ENCODE data around the gene TSPAN9.

TSPAN9 gene

DNA sequence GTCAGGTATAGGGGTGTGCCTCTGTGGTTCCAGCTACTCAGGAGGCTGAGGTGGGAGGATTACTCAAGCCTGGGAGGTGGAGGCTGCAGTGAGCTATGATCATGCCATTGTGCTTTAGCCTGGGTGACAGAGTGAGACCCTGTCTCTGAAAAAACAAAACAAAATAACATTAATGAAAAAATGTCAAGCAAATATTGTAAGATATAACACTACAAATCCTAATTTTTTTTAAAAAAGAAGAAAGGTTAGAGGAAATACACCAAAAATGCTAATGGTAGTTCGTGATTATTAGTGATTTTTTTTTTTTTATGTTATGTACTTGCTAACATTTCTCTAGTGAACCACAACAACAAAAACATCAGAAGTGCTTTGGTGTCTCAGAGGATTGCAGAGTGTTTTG, 47.7 kb downstream of the TSPAN9 start:
- no peak for DNase-seq (ENCODE audit: low spot score)

DNA sequence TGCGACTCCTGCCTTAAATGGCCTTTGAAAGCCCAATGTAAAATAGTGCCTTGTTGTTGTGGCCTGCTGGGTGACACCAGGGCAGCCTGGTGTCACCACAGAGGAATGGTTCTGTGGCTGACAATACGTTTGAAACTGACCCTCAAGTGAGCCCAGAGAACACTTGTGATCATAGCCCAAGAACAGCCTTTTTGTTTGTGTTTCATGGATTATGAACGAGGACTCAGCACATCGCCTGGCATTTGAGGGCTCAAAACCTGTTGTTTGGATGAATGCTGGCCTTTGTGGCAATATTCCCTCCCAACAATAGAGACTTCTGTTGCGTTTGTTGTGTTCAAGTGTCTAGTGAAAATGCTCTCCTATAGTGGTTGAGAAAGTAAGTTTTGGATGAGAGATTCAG, 48.5 kb downstream of the TSPAN9 start:
- DNase-seq (ENCODE audit: low spot score): no peak

DNA sequence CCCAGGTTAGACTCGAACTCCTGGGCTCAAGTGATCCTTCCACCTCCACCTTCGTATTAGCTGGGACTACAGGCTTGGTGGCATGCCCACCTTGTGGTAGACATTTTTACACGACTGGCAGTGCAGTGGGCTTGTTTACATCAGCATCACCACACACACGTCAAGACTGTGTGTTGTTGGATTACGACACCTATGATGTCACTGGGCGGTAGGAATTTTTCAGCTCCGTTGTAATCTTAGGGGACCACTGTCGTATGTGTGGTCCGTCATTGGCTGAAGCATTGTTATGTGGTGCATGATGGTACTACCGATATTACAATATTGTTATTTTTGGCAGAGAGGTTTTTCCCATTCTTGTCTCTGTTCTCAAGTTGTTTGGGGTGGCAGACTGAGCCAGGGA, 50.7 kb downstream of the TSPAN9 start:
- no peak for DNase-seq (ENCODE audit: low spot score)

DNA sequence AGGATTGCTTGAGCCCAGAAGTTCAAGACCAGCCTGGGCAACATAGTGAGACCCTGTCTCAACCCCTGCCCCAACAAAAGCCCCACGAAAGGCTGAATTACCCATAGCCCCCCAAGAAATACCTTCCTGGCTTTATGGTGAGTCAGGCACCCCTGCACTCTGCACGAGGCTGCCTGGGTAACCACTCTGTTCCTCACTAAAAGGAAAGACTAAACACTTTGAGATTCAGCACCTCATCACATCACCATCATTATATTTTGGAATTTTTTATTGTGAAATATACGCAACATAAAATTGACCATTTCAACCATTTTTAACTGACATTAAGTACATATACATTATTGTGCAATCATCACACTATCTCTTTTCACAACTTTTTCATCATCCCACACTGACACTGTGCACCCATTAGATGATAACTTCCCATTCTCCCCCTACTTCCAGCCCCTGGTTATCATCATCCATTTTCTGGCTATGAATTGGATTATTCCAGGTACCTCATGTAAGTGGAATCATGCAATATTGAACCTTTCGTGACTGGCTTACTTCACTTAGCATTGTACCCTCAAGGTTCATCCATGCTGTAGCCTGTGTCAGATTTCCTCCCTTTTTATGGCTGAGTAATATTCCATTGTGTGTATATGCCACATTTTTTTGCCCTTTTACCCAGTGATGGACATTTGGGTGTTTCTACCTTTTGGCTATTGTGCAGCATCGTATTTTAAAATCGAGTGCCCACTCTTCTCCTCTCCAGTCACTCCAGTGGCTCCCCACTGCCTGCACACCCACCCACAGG, 51.5 kb downstream of the TSPAN9 start:
- no peak for DNase-seq (ENCODE audit: low spot score)

DNA sequence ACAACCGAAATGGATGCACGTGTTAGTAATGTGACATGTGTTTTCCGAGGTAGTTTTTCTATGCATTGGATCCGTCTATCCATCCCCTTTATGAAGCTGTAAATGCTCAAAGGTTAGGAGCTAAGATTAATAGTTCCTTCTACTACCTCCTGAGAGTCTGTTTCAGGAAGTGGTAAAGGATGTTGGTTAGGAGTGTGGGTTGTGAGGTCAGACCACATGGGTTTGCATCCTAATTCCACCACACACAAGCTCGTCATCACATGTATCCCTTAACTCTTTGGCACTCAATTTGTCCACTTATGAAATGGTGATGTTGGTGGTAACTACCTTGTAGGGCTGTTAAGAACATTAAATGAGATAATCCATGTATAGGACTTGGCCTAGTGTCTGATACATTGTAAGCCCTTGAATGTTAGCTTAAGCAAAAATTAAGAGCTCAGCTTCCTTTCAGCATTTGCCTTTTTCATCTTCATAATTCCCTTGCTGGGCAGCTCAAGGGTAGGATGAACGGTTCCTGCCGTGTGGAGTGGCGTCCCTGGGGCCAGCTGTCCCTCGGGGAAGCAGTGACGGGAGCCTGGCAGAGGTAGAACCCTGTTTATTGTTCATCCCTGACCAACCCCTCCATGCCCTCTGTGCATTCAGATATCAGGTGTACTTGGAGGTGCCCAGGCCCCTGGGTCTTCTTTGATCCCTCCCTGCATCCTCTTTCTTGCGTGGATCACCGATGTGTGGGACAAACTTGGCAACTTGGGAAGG, 52.3 kb downstream of the TSPAN9 start:
- DNase-seq (ENCODE audit: low spot score): no peak

DNA sequence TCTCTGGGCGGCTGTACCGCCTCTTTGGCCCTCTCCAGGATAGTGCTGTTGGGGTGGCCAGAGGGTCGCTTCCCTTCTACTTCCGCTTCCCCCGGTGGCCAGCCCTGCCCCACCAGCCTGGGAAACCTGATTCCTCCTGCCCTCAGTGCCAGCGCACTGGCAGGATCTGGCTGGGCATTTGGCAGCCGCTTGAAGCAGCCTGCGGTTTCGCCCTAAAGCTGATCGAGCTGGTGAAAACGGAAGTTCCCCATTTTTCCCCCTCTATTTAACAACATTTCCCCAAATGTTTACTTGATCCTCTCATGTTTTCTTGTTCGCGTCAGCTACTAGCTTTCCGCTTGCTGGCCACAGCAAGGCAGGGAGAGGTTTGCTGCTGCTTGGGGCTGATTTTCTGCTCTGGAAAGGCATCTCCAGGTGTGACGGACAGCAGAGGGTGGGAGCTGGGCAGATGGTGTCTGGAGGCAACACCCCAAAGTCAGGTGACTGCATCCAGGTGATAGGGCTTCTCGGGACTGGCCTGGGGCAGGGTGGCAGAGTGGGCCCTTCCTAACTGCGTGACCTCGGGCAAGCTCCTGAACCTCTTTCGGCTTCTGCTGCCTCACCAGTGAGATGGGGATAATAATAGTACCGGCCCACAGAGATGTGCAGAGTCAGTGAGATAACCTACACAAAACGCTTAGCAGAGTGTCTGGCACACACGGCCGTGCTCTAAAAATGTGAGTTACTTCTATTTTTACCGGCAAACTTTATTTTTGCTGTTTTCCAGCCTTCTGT, 53.1 kb downstream of the TSPAN9 start:
- no peak for DNase-seq (ENCODE audit: low spot score)

DNA sequence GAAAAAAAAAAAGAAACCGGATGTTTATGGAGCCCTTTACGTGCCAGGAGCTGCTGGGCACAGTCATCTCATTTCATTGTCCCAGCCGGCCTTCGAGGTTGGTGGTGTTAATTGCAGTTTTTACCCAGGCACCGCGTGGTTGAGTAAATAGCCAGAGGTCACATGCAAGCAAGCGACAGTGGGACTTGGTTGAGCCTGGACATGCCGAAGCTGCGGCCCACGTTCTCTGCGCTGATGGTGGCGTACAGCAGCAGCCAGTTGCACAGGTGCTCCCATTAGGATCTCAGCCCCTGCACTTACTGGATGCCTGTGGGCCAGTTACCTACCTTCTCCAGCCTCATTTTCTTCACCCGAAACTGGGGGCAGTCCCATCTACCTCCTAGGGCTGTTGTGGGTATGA, 54.0 kb downstream of the TSPAN9 start:
- no peak for DNase-seq (ENCODE audit: low spot score)

DNA sequence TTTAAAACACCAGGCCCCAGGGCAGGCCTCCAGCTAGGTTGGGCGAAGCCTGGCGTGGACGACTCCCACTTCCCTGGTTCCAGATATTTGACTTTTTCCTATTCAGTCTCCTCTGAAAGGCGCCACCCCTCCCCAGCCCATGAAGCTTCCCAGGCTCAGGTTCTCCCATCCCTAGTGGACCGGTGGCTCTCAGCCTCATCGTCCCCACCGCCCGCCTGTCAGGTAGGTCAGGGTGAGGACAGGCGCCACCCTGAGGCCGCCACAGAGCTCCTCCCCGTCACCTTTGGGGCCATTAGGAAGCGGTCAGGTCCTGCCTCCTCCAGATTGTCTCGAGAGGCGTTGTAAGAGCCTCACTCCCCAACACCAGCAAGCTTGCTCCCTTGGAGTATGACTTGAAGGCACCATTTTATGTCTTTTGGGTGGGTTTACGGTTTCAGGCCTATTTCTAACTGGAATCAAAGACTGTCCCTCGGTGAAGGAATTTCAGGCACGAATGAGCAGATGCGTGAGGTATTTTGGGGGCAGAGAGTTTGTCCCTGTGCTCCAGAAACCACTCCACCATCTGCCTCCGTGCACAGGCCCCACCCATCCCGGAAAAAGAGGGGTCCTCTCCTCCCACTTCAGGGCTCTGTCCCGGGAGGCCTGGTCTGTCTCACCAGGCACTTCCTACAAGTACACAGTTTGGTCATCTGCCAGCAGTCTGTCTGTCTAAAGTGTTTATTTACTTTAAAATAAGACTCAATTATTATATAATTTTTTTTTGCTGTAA, 55.6 kb downstream of the TSPAN9 start:
- no peak for DNase-seq (ENCODE audit: low spot score)

DNA sequence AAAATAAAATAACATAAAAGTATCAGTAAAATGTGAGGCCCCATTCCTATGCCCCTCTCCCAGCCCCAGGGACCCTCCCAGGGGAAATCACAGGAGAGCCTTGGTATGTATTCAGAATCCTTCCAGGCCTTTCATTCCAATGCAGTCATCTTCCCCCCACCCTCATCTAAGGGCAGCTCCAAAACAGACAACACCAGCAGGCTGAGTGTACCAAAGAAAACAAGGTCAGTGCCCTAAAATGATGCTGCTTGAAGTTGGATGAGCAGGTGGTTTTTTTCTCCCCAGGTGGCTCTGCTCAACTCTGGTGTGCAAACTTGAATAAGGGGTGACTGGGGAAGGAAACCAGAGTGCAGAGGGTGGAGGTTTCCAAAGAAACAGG, 56.2 kb downstream of the TSPAN9 start:
- DNase-seq (ENCODE audit: low spot score): no peak

DNA sequence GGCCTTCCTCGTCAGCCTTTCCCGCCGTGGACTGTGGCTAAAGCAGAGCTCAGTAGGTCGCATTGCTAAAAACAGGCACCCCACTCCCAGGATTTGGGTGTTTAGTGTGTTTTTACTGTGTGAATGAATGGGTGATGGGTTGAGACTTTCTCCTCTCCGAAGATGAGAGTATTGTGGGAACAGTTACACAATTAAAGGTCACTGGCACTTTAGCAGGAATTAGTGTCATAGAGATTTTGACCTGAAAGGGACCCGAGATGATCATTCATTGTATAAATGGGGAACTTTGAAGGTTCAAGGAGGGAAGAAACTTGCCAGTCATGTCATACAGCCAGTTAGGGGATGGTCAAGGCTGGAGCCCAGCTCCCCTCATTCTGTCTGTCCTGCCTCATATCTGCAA, 56.9 kb downstream of the TSPAN9 start:
- no peak for DNase-seq (ENCODE audit: low spot score)

DNA sequence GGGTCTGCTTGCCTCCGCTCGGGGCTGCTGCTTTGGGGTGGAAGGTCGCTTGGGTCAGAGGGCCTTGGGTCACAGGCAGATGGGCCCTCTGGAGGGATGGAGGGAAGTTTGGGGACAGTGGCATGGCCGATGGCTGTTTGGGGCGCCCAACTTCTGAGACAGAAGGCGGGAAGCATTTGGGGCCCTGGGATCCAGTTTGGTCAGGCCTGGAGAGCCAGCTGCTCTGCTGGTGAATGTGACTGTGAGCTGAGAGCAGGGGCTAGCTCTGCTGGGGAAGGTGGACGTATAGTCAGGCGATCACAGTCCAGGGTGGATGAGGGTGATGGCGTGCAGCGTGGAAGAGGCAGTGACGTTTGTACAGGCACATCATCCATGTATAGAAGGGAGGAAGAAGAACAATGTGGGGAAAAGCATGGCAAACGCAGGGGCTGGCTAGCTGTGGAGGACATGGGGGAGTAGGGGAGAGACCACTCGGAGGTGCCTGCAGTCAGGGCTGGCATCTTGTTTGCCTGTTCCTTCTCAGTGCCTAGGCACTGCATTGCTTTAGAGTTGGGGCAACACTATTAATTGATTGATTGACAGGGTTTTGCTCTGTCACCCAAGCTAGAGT, 57.5 kb downstream of the TSPAN9 start:
- no peak for DNase-seq (ENCODE audit: low spot score)

DNA sequence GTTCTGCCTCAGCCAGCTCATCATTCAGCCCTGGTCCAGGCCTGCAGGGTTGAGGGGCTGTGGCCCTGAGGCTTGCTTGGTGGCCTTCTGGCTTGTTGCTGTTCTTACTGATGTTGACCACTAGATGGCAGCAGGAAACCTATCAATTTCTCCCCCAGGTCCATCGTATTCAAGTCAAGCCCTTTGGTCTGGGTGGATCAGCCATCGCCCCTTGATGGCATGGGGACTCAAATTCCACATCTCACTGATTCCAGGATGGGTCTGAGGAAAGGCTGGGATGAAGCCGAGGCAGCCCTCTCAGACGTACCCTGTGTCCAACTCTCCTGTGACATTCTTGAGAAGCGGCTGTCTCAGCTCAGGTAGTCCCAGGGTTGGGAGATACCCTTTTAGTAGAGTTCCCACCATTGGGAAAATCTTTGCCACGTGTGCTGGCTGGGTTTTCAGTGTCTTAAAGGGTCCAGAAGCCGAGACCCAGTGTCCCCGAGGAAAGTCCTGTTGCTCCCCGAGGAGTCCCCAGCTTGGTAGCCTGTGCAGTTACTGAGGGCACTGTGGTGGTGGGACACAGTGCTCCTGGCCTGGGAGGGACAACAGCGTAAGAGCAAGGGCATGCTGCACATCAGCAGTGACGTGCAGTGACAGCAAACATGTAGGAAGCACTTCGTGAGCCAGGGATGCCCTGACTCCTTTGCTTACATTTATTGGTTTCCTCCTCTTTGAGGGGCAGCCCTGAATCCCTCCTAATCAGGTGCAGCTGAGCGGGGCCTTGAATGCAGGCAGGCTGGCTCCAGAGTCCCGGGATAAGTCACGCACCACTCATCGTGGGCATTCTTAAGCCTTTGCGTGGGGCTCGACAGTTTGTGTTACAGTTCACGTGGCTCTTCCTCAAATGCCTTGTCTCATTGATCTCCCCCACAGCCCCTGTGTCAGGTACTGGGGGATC, 58.6 kb downstream of the TSPAN9 start:
- DNase-seq (ENCODE audit: low spot score): no peak

DNA sequence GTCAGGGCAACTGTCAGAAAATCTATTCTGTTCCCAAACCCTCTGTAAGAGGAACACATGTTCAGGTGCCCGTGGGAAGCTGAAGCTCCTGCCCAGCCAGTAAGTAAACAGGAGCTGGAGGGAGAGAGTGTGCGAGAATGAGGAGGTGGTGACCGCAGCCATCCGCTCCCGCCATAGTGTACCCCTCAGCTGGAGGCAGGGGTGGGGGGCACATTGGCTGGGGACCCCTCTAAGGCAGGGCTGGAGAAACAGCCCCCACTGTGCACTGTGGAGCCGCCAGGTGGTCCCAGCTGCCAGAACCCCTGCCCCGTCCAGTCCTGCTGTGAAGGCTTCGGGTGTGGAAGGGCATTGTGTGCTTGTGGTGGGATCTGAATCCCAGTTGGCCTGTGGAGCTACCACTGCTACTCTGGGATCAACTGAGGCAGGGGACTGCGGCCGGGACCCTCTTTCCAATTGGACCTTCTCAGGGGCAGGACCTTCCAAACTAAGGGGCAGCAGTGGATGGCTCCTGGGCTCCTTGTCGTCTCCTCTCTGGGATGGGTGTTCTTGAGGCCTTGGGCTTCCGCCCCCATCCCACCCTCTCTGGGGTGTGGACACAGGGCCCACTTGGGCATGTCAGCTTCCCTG, 59.6 kb downstream of the TSPAN9 start:
- no peak for DNase-seq (ENCODE audit: low spot score)

DNA sequence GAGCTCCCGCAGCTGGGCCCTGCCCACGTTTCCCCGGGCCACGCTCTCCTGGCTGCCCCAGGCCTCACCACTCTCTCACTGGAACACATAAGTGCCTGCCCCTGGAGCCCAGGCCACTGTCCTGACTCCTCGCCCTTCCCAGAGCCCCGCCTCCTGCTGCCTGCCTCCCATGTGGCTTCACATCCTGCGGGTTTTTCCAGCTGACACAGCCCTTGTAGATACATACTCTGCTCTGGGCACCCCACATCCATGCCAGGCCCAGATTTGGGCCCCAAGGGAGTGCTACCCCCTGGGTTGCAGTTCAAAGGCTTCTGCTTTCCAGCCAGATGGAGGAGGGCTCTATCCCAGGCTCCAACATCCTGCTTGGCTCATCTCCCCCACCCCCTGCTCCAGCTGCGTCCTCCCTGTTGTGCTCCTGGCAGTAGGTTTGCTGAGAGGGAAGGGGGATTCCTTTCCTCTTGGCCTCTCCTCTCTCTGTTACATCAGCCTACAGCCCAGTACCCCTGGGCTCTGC, 60.1 kb downstream of the TSPAN9 start:
- DNase-seq (ENCODE audit: low spot score): no peak

DNA sequence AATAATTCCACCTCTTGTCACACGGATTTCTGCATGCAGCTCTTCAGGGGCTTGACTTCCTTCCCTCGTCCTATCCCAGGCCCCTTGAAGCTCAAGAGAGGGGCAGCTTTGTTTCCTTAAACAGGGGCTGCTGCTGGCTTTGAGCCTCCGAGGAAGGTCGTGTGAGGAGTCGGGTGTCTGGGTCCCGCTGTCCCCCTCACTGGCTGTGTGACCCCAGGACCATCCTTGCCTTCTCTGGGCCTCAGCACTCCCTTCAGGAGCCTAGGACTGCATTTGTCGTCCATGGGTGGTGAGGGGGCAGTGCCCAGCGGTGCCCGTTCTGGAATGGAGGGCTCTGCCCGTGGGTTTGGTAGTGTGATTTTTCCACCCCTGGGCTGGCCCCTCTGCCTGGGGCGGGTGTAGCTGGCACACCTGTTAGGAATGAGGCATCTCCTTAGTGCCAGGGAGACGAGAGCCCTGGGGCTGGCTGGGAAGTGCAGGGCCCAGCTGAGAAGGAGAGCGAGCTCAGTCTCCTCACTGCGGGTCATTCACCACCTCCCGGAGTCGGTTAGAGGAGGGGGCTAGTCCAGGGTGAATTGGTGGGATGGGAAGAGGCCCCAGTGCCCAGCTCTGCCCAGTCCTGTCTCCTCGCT, 60.8 kb downstream of the TSPAN9 start:
- no peak for DNase-seq (ENCODE audit: low spot score)

DNA sequence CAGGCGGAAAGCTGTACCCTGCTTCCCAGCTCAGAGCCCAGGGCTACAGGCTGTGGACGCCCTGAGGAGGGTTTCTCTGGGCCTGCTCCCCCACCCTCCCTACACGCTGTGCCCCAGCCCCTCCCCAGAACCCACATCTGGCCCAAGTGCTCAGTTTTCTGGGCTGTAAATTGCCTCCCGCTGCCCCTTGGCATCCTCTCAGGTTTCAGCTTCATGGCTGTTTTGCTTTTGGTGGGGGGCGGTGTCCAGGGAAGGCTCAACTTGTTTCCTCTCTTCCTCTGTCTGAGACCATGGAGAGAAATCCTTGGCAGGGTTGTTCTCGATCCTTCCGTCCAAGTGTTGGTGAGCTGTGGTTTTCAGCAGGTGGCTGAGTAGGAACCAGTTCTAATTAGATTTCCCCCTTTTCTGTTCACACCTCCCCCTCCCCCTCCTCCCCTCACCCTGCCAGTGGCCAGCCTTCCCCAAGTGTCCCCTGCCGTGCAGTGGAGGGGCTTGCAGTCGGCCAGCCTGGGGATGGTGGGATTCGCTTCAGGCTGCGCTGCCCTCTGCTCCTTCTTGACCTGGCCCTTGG, 61.8 kb downstream of the TSPAN9 start:
- DNase-seq (ENCODE audit: low spot score): no peak

DNA sequence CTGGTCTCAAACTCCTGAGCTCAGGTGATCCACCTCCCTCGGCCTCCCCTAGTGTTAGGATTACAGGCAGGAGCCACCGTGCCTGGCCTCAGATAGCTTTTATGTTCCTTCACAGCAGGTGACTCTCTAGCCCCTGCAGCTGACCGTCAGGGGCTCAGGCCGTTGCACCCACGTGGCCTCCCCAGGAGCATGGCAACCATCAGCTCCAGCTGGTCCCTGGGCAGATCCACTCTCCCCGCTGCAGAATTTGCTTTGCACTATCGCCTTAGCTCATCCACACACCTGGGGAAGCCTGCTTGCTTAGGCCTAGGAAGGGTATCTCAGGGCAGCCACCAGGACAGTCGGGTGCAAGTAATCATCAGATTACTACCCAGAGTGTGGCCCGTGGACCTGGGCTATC, 62.6 kb downstream of the TSPAN9 start:
- DNase-seq (ENCODE audit: low spot score): no peak

DNA sequence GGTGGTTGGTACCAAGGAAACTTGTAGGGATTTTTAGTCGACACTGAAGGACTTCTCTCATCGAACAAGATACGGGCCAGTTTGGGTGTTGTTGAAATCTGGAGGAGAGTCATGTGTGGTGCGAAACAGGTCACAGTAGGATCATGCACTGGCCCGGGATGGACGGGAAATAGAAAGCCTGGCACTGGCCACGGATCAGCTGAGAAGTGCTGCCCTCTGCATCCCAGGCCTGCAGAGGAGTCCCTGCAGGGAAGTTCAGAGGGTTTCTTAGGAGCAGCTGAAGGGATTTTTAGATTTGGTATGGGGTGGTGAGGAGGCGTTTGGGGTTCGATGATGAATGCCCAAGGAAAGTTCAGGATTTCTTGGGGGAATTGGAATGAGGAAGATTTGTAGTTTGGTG, 63.1 kb downstream of the TSPAN9 start:
- DNase-seq (ENCODE audit: low spot score): no peak

All from left forelimb (tissue), 1 donor.